Measurements from ENCODE around the gene EPB41L3.

Gene EPB41L3

GRCh38 chr18:5393779-5394178 is 150.0 kb downstream of the EPB41L3 start:
- H3K9me3 Mint-ChIP-seq, result no peaks in the 10 kb centered on the region
- H3K4me3 Mint-ChIP-seq, result no peak overlapping the region
- H3K27ac Mint-ChIP-seq, result no peak overlapping the region
- no peaks in the 10 kb centered on the region for H3K4me1 Mint-ChIP-seq
- peaks cover 38% of the 10 kb centered on the region for H3K27me3 Mint-ChIP-seq
- no peak for ATAC-seq
- no peaks in the 10 kb centered on the region for H3K36me3 Mint-ChIP-seq

- Mint-ChIP-seq H3K4me1 (no peaks in the 10 kb centered on the region), H3K4me3 (no peak overlapping the region), H3K9me3 (no peaks in the 10 kb centered on the region), H3K27me3 (peaks cover 50% of the 10 kb centered on the region), H3K36me3 (no peaks in the 10 kb centered on the region), H3K27ac (no peak overlapping the region)
- ATAC-seq, result no peak
Observed at GRCh38 chr18:5391409-5391808, 152.4 kb downstream of the EPB41L3 start.

- Mint-ChIP-seq H3K4me3 (no peak overlapping the region), H3K27ac (no peak overlapping the region), H3K4me1 (no peaks in the 10 kb centered on the region), H3K9me3 (no peaks in the 10 kb centered on the region), H3K27me3 (peaks cover 40% of the 10 kb centered on the region), H3K36me3 (no peaks in the 10 kb centered on the region)
- ATAC-seq, result no peak
Observed at GRCh38 chr18:5389356-5389755, 154.4 kb downstream of the EPB41L3 start.

- H3K36me3 Mint-ChIP-seq, result no peaks in the 10 kb centered on the region
- no peaks in the 10 kb centered on the region for H3K4me1 Mint-ChIP-seq
- H3K9me3 Mint-ChIP-seq, result no peaks in the 10 kb centered on the region
- H3K27ac Mint-ChIP-seq, result no peak overlapping the region
- H3K4me3 Mint-ChIP-seq, result no peak overlapping the region
- peaks cover 35% of the 10 kb centered on the region for H3K27me3 Mint-ChIP-seq
- no peak for ATAC-seq
Observed at GRCh38 chr18:5388896-5389295, 154.9 kb downstream of the EPB41L3 start.

DNA sequence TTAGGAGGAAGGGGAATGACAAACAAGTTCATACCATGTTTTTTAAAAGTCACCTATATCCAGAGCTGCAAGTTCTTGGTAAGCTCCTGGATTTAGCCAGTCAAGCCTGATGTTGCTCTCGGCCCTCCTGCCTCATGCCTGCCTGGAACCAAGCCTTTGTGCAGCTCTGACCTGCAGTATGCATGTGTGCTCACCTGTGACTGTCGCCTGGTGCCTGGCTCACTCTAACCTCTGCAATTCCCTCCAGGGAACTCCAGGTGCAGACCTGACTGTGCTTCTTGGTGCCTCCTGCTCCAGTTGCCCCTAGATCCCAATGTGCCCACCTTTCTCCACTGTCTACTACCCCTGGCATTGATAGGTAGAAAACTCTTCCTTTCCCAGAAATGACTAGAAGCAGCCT is 163.2 kb downstream of the EPB41L3 start:
- H3K36me3 Mint-ChIP-seq, result no peaks in the 10 kb centered on the region
- H3K4me3 Mint-ChIP-seq, result no peak overlapping the region
- no peaks in the 10 kb centered on the region for H3K9me3 Mint-ChIP-seq
- no peaks in the 10 kb centered on the region for H3K4me1 Mint-ChIP-seq
- no peaks in the 10 kb centered on the region for H3K27me3 Mint-ChIP-seq
- ATAC-seq, result peak; percentile 41
- no peak overlapping the region for H3K27ac Mint-ChIP-seq

GRCh38 chr18:5376986-5377385 is 166.8 kb downstream of the EPB41L3 start:
- peaks cover 2% of the 10 kb centered on the region for H3K9me3 Mint-ChIP-seq
- peaks cover 8% of the 10 kb centered on the region for H3K27me3 Mint-ChIP-seq
- no peak overlapping the region for H3K27ac Mint-ChIP-seq
- H3K36me3 Mint-ChIP-seq, result no peaks in the 10 kb centered on the region
- ATAC-seq, result no peak
- no peak overlapping the region for H3K4me3 Mint-ChIP-seq
- no peaks in the 10 kb centered on the region for H3K4me1 Mint-ChIP-seq

DNA sequence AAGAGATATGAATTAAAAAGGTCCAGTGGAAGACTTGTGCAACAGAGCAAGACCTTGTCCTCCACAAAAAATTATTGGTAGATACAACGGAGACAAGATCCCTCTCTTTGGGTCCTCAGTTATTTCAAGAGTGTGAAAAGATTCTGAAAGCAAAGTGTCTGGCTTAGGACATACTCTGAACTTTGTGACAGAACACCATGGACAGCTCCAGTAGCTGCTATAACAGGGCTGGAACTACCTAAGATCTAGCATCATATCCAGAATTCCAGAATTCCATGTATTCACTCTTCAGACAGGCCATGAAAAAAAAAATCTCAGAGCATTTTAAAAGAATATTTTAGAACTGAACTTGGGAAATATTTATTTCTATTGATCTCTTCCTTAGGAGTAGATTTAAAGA is 173.5 kb downstream of the EPB41L3 start:
- H3K4me1 Mint-ChIP-seq, result no peaks in the 10 kb centered on the region
- ATAC-seq, result no peak

GRCh38 chr18:5369513-5369912 is 174.3 kb downstream of the EPB41L3 start:
- no peak overlapping the region for H3K4me3 Mint-ChIP-seq
- no peaks in the 10 kb centered on the region for H3K4me1 Mint-ChIP-seq
- no peaks in the 10 kb centered on the region for H3K36me3 Mint-ChIP-seq
- no peak overlapping the region for H3K27ac Mint-ChIP-seq
- H3K27me3 Mint-ChIP-seq, result peaks cover 30% of the 10 kb centered on the region
- H3K9me3 Mint-ChIP-seq, result no peaks in the 10 kb centered on the region
- no peak for ATAC-seq

More for the DNA sequence above, 173.5 kb downstream of the EPB41L3 start:
- Mint-ChIP-seq H3K4me3 (no peak overlapping the region), H3K27ac (no peak overlapping the region), H3K9me3 (peaks cover 2% of the 10 kb centered on the region), H3K27me3 (peaks cover 30% of the 10 kb centered on the region), H3K36me3 (no peaks in the 10 kb centered on the region)

- H3K9me3 Mint-ChIP-seq, result no peaks in the 10 kb centered on the region
- no peak overlapping the region for H3K27ac Mint-ChIP-seq
- H3K4me3 Mint-ChIP-seq, result no peak overlapping the region
- ATAC-seq, result no peak
- peaks cover 30% of the 10 kb centered on the region for H3K27me3 Mint-ChIP-seq
- H3K4me1 Mint-ChIP-seq, result no peaks in the 10 kb centered on the region
- H3K36me3 Mint-ChIP-seq, result no peaks in the 10 kb centered on the region
Observed at GRCh38 chr18:5365443-5365842, 178.4 kb downstream of the EPB41L3 start.

GRCh38 chr18:5350636-5351035 is 193.2 kb downstream of the EPB41L3 start:
- H3K27me3 Mint-ChIP-seq, result no peaks in the 10 kb centered on the region
- no peaks in the 10 kb centered on the region for H3K36me3 Mint-ChIP-seq
- no peak overlapping the region for H3K4me3 Mint-ChIP-seq
- no peak overlapping the region for H3K27ac Mint-ChIP-seq
- no peaks in the 10 kb centered on the region for H3K4me1 Mint-ChIP-seq
- no peak for ATAC-seq
- H3K9me3 Mint-ChIP-seq, result peaks cover 18% of the 10 kb centered on the region

Measured in stimulated activated memory B cell treated with anti-CD40 and anti-IgM and Interleukin-4, amounts not matched to agents 10 μg/mL and 1 μg/mL and 100 μg/mL, for 72 hours (primary cell).